NCI-H345 (cell line): ENCODE results near the gene RHOT2.

Experiments used
- DNase-seq: peaks from one replicate; lab custom pipeline; 2025; lab: John Stamatoyannopoulos, UW

The RHOT2 gene

DNA sequence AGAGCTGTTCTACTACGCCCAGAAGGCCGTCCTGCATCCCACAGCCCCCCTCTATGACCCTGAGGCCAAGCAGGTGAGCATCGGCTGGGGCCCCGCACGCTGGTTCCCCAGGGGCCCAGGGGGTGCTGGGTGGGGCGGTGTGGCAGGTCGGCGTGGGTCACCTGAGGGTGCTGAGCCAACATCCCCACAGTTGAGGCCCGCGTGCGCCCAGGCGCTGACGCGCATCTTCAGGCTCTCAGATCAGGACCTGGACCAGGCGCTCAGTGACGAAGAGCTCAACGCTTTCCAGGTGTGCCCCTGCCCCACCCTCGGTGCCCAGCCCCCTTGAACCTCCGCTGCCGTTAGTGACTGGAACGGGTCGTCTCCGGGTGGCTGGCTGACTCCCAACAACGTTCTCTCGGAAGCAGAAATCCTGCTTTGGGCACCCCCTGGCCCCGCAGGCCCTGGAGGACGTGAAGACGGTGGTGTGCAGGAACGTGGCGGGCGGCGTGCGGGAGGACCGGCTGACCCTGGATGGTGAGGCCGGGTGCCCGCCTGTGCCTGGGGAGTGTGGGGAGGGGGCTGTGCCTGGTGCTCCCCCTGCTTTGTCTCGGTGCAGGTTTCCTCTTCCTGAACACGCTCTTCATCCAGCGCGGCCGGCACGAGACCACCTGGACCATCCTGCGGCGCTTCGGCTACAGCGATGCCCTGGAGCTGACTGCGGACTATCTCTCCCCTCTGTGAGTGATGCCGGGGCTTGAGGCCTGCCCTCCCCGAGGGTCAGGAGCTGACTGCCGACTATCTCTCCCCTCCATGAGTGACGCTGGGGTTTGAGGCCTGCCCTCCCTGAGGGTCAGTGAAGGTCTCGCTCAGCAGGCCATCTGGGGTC lies 2.8 kb downstream of the RHOT2 start:
- DNase-seq: no peak

DNA sequence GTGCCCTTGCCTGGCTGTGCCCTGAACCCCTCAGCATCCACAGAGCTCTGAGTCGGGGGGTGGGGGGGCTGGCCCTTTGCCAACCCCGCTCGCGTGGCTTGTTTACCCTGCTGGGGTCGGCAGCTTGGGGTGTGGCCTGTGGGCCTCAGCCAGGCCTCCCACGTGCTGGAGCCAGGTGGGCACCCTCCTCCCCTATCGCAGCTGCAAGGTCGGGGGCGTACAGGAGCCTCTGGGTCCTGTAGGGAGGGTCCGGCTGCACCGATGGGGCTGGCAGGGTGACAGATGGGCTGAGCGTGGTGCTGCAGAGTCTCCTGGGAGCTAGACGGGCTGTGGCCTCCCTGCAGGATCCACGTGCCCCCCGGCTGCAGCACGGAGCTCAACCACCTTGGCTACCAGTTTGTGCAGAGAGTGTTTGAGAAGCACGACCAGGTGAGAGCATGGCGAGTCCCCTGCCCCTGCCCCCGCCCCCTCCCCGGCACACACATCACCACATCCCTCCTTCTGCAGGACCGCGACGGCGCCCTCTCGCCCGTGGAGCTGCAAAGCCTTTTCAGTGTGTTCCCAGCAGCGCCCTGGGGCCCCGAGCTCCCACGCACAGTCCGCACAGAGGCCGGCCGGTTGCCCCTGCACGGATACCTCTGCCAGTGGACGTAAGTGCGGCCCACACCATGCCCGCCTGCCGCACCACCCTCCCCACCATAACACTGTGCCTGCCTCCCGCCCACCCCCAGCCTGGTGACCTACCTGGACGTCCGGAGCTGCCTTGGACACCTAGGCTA lies 3.6 kb downstream of the RHOT2 start:
- no peak for DNase-seq

DNA sequence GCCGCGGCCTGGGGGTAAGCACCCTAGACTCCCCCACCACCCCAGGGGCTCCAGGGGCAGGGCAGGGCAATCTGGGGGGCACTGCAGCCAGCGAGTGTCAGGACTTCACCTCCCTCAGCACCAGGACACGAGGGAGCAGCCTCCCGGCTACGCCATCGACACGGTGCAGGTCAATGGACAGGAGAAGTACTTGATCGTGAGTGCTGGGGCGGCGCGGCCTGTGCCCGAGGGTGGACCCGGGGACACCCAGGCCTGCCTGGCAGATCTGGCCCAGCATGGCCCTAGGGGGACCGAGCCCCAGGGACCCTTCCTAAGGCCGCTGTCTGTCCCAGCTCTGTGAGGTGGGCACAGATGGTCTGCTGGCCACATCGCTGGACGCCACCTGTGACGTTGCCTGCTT lies 4.4 kb downstream of the RHOT2 start:
- DNase-seq: no peak

DNA sequence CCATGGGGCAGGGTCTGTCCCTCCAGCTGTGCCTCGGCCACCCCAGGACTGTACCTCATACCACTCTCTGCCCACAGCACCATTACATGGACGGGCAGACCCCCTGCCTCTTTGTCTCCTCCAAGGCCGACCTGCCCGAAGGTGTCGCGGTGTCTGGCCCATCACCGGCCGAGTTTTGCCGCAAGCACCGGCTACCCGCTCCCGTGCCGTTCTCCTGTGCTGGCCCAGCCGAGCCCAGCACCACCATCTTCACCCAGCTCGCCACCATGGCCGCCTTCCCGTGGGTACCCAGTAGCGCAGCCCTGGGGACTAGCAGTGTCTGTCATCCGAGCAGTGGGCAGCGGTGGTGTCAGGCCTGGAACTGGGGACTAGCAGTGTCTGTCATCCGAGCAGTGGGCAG lies 4.9 kb downstream of the RHOT2 start:
- DNase-seq: no peak

DNA sequence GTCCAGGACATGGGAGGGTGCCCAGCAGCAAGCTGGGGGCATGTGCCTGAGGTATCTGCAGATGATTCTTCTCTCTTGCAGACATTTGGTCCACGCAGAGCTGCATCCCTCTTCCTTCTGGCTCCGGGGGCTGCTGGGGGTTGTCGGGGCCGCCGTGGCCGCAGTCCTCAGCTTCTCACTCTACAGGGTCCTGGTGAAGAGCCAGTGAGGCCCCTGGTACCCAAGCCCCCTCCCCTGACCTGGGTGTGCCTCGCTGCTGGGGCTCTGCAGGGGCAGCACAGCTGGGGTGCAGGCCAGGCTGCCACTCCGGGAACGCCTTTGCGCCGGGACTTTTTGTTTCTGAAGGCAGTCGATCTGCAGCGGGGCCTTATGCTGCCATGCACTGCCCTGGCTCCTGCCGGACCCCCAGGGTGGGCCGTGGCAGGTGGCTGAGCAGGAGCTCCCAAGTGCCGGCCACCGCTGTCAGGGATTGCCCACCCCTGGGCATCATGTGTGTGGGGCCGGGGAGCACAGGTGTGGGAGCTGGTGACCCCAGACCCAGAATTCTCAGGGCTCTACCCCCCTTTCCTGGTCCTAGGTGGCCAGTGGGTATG lies 5.6 kb downstream of the RHOT2 start:
- DNase-seq: no peak

DNA sequence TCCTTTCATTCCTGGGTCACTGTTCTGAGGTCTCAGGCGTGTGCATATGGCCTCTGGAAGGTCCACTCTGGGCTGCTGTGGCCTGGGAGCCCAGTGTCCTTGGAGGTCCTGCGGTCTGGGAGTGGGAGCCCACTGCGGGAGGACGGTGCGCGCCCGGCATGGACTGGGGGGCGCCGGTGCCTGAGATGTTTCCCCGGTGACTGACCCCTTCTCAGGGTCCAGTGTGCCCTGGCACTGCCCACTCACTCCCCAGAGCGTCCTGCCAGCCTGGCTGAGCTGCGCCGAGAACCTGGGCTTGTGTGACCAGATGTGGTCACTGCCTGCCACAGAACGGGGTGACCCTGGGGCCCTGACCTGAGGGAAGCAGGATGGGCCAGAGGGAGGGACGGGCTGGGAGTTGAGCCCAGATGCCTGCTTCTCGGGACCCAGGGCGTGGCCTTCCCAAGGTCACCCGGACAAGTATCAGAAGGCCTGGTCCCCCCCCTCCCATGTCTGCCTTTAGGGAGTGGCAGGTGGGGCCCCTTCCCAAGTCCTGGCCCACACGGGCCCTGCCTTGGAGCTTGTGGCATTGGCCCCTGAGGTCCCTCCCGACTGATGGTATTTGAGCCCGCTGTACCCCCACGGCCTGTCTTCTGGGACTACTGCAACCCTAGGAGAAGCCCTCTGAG lies 6.4 kb downstream of the RHOT2 start:
- no peak for DNase-seq

DNA sequence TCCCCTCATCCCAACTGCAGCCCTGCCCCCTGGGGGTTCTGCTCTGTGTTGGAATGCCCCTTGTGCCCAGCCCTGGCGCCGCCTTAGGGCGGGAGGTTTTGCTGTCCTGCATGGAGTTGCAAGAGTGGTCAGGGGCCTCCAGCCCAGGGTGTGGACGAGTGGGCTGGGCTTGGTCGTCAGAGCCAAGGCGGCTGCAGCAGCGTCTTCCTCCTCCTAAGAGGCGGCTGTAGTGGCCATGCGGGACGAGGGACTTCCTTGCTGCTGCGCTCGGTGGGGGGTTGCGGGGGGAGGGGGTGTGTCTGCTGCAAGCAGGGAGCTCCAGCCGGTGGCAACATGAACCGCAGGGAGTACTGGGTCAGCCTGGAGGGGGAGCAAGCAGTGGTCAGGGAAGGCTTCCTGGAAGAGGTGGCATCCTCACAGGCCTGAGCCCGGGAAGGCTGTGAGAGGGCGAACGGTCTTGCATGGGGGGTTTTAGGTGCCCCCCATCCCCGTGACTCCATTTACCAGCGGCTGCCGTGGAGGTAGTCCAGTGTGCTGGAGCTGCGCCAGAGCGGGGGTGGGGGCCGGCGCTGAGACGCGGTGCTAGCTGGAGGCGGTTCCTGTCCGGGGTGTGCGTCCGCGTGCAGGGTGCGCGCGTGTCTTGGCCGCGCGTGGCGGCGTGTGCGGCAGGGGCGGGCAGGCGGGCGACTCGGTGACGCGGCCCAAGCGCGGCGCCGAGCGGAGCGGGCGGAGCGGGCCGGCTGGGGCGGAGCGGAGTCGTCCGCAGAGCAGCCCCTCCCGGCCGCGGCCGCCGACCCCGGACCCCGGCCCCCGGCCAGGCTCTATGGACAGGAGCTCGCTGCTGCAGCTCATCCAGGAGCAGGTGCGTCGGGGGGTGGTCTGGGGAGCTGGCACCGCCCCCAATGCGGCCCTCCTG lies 7.3 kb downstream of the RHOT2 start, which contains the start of gene RHBDL1:
RHBDL1 (plus strand) TSS at position 704 of the 916 bp plus-strand sequence; CDS start at position 824, 120 bp downstream.
- no peak for DNase-seq

DNA sequence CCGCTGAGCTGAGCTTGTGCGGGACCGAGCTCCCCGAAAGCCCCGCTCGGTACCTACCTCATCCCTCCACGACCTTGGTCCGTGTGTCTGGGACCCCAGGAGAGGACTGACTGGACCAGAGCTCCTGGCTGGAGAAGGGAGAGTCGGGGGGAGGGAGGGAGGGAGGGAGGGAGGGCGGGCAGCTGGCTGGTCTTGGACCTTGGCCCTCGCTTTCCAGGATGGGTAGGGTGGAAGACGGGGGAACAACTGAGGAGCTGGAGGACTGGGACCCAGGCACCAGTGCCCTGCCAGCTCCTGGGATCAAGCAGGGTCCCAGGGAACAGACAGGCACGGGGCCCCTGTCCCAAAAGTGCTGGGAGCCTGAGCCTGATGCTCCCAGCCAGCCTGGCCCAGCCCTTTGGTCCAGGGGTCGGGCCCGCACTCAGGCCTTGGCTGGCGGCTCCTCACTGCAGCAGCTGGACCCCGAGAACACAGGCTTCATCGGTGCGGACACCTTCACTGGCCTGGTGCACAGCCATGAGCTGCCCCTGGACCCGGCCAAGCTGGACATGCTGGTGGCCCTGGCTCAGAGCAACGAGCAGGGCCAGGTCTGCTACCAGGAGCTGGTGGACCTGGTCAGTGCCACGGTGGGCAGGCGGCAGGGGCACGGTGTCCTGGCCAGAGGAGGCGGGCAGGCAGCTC lies 8.1 kb downstream of the RHOT2 start:
- DNase-seq: no peak

DNA sequence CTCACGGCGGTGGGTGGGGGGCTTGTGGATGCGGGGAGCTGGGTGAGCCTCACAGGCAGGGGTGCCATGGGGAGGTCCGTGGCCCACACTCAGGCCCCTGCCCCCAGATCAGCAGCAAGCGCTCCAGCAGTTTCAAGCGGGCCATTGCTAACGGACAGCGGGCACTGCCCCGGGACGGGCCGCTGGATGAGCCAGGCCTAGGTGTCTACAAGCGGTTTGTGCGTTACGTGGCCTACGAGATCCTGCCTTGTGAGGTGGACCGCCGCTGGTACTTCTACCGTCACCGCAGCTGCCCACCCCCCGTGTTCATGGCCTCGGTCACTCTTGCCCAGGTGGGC lies 8.6 kb downstream of the RHOT2 start:
- no peak for DNase-seq

DNA sequence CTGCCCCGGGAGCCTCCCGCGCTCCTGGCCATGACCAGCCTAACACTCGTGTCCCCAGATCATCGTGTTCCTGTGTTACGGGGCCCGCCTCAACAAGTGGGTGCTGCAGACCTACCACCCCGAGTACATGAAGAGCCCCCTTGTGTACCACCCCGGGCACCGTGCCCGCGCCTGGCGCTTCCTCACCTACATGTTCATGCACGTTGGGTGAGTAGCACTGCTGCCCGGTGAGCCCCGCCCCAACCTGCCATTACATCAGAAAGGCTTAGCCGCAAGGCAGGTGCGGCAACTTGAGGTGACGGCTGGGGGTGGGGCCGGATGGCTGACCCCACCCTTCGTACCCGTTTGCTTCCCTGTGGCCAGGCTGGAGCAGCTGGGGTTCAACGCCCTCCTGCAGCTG lies 9.0 kb downstream of the RHOT2 start:
- peak; percentile 93 for DNase-seq

DNA sequence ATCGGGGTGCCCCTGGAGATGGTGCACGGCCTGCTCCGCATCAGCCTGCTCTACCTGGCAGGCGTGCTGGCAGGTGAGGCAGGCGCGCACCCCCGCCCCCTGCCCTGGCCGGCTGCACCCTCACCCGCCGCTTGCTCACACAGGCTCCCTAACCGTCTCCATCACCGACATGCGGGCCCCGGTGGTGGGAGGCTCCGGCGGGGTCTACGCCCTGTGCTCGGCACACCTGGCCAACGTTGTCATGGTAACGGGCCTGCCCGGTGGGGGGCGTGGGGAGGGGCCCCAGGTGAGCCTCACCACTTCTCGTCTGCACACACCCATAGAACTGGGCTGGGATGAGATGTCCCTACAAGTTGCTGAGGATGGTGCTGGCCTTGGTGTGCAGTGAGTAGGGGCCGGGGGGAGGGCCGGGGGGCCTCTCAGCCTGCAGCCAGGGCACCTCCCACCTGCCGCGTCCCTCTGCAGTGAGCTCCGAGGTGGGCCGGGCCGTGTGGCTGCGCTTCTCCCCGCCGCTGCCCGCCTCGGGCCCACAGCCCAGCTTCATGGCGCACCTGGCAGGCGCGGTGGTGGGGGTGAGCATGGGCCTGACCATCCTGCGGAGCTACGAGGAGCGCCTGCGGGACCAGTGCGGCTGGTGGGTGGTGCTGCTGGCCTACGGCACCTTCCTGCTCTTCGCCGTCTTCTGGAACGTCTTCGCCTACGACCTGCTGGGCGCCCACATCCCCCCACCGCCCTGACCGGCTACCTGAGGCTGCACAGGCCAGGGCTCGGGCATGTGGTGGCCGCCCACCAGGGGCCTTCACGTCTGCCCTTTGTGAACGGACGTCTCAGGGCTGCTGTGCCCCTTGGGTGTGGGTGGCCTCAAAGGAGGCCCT lies 9.6 kb downstream of the RHOT2 start:
- DNase-seq: peak; percentile 75

DNA sequence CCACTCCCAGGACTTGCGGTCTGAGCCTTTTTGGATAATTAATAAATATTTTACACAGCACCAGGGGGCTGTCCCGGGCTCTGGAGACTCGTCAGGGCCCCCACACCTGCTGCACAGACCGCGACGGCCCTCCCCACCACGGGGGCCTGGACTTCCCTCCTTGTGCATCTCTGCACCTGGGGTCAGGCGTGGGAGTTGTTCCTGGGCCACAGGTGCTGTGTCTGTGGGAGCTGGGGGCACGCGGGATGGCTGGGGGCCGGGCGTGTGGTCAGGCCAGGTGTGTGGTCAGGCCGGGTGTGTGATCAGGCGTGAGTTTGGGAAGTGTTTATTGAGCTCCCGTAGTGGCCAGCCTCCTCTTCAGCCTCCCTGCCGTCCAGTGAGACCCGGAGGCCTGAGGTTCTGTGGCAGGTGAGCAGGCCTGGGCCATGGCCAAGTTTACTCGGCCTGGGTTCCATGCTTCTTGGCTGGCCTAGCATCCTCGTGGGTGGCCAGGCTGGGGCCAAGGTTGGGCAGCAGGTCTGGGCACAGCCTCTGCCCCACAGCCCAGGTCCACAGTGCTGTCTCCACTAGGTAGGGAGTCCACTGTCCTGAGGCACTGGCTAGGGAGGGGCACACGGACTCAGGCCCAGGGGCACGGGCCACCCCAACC lies 10.4 kb downstream of the RHOT2 start:
- no peak for DNase-seq

DNA sequence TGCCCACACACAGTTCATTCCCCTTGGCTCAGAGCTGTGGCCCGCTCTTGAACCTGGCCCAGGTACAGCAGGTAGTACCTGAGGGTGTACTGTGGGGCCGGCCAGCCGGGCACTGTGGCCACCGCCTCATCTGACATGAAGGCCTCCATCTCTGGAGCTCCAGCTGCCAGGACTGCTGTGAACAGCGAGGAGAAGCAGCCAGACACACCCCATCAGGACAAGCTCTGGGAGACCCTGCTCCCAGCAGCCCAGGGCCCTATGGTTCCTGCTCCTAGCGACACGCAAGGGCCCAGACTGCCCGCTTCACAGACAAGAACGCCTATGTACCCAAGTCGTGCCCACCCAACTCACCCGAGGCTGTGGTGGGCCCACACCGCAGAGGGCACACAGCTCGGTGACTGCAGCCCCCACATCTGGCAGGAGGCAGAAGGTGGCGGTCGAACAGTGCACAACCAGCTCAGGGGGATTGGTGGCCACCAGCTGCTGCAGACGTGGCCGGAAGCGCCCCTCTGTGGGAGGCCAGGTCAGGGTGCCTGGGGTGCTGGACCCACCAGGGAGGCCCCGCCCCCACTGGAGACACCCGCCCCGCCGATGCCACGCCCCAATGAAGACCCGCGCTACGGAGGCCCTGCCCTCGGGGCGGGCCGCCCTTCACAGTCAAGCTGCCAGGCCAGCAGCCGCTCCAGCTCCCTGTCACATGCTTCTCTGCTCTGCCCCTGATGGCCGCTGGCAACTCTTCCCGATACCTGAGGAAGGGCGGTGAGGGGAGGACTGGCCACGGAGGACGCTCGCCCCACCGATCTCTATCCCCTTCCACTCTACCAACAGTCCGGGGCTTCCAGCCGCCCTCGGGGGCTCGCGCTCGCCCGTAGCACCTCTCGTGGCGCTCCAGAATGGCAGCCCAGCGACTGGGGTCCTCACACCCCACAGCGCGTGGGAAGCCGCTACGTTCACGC lies 11.2 kb downstream of the RHOT2 start:
- DNase-seq: peak; percentile 88

DNA sequence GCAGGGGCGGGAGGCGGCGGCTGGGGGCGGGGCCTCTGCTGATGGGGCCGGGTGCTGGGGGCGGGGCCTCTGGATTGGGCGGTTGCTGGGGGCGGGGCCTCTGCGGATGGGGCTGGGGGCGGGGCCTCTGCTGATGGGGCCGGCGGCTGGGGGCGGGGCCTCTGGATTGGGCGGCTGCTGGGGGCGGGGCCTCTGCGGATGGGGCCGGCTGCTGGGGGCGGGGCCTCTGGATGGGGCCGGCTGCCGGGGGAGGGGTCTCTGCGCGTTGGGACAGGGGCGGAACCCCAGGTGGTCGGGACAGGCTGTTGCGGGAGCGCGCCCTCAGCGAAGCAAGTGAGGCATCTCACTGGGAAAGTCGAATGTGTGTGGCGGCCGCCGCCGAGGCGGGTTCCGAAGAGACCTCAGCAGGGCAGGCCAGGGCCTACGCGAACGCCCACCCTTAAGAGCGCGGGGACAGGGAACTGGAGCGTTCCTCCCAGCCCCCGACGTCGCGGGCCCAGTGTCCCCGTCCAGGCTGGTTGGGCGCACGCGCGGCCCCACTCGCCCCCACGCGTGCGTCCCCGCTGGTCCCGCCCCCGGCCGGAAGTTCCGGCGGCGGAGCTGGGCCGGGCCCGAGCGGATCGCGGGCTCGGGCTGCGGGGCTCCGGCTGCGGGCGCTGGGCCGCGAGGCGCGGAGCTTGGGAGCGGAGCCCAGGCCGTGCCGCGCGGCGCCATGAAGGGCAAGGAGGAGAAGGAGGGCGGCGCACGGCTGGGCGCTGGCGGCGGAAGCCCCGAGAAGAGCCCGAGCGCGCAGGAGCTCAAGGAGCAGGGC lies 12.1 kb downstream of the RHOT2 start, which contains the start of gene STUB1:
STUB1 (plus strand) TSS at position 597 of the 811 bp plus-strand sequence; CDS start at position 713, 116 bp downstream.
- DNase-seq: peak; percentile 91

DNA sequence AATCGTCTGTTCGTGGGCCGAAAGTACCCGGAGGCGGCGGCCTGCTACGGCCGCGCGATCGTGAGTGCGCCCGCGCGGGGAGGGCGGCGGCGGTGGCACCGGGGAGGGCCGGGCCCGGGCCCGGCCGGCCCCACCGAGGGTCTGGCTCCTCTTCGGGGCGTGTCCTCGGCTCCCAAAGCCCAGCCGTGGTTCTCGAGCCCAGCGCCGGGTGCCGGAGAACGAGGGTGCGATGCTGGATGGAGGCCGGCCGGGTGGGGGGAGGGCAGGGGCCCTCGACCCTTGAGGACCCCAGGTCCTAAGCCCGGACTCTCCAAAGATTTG lies 12.7 kb downstream of the RHOT2 start:
- no peak for DNase-seq

DNA sequence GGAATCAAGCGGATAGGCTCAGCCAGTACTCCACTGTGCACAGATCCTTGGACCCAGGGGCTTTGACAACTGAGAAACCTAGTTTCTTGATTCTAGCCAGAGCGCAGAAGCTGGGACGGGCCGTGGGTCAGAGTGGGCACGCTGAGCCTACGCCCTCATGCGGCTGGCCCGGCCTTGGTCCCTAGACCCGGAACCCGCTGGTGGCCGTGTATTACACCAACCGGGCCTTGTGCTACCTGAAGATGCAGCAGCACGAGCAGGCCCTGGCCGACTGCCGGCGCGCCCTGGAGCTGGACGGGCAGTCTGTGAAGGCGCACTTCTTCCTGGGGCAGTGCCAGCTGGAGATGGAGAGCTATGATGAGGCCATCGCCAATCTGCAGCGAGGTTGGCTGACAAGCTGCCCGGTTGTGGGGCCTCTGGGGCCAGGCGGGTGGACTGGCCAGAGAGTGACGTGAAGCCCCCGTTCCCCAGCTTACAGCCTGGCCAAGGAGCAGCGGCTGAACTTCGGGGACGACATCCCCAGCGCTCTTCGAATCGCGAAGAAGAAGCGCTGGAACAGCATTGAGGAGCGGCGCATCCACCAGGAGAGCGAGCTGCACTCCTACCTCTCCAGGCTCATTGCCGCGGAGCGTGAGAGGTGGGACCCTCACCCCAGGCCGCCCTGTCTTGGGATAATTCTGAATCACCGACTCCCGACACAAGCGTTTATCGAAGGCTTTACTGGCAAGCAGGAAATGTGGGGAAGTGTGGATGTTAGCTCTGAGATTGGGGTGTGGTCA lies 13.2 kb downstream of the RHOT2 start:
- no peak for DNase-seq
